T-helper 1 cell treated with Interleukin-12 subunit alpha and Interleukin-12 subunit beta and Interleukin-4 antibody, amounts not matched to agents 30 ng/mL and 1 ng/mL, for 36 hours (primary cell): ENCODE data around the gene AAR2. TPM values are rescaled to one million over a fixed set of nuclear protein-coding genes. Genes with fewer than 3 reads are reported as not detected.

Source experiments
- intact Hi-C: fragments of 100-400 bp; cut with micrococcal nuclease; formaldehyde crosslinking; loops from one replicate; pipeline ENCODE4 v1.15.1; 2024
- total RNA-seq: library from RNA; stranded (reverse); gene quantifications from 2 replicates; pipeline ENCODE4 v1.2.3, GENCODE V29; 2022

Gene AAR2, protein sequence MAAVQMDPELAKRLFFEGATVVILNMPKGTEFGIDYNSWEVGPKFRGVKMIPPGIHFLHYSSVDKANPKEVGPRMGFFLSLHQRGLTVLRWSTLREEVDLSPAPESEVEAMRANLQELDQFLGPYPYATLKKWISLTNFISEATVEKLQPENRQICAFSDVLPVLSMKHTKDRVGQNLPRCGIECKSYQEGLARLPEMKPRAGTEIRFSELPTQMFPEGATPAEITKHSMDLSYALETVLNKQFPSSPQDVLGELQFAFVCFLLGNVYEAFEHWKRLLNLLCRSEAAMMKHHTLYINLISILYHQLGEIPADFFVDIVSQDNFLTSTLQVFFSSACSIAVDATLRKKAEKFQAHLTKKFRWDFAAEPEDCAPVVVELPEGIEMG
- 29.1 and 29.3 TPM in 2 replicates for total RNA-seq

DNA sequence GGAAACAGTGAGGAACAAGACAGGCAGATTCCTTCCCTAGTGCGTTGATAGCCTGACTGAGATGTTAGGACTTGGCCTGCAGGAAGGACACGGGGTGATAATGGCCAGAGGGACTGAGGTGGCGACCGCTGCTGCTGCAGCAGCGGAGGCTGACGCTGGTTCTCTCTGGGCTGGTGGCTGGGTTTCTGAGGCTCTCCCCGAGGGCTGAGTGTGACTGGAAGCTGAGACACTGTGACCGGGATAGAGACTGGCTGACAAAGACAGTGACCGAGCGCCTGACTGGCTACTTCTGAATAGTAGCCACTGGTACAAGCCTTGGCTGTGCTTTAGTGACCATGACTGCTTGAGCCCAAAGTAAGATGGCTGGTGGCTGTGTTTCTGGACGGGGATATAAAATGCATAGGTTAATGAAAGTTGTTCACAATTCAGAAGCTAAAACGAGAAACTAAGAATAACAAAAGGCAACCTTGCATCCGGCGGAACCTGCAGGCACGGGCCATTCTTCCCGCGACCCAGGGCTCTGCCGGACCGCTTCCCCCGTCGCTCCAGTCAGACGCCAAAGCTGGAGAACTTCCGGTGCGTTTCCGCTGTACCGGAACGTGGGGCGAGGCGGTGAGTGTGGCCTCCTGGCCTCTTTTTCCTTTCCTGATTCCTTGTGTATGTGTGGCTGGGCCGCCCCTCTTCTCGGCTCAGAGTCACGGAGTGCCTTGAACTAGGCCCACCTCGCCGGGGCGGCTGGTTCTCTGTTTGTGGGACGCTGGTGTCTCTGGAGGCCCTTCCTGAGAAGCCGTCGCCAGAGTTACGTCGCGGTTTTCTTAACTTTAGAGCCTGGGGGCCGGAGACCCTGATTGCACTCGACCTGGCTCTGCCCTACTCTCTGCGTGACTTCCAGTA, at the start of gene AAR2:
AAR2 (plus strand) TSS at position 587 of the 894 bp plus-strand sequence. CDS start 3,391 bp downstream, outside the sequence.
- intact Hi-C loops: loop anchor here (2.0 to 10.0 kb wide), 4 partner anchors 185 to 959 kb away; partner anchors contain the start of genes MMP24OS and TGIF2

DNA sequence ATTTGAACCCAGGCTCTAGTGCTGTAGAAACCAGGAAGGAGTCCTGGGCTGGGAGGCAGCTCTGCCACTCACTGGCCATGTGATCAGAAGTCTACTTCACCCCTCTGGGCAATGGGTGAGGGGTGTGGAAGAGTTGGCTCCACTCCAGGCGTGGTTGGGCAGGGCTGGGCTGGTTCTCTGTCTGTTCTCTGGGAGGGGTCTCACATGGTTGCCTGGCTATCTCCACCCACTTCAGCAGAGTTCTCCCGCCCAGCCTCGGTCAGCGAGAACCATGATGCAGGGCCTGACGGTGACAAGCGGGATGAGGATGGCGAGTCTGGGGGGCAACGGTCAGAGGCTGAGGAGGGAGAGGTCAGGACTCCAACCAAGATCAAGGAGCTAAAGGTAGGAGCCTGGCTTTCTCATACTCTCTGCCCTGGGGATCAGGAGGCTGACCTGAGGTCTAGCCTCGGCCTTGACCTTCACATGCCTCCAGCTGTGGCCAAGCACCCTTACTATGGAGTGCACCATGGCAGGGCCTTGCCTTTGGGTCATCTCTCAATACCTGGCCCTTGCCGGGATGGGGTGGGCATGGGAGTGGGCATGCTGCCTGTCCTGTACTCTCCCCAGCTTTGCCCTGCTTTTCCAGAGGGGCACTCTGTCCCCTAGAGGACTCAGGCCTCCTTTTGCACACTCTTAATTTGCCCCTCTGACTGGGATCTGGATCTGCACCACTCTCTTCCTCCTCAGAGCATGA, 42.1 kb upstream of the AAR2 start:
- intact Hi-C loops: no loop called here

DNA sequence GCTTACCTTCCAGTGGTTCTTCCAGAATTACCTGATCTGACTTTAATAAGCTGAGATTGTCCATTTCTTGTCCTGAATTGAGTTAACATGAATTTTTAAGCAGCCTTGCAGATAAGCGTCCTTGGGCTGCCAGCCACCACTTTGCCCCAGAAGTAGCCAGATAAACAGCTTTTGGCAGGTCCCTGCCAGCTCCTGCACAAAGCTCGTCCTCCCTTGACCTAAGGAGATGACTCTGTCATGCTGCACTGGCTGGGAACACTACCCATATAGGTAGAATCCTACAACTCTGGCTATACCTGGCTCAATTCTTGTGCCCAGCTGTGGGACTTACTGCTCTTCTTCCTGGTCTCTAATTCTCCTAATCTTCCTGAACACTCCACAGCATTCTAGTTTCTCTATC, 39.6 kb upstream of the AAR2 start:
- intact Hi-C loops: no loop called here

GRCh38 chr20:36197271-36197670, 39.0 kb upstream of the AAR2 start:
- intact Hi-C loops: no loop called here

DNA sequence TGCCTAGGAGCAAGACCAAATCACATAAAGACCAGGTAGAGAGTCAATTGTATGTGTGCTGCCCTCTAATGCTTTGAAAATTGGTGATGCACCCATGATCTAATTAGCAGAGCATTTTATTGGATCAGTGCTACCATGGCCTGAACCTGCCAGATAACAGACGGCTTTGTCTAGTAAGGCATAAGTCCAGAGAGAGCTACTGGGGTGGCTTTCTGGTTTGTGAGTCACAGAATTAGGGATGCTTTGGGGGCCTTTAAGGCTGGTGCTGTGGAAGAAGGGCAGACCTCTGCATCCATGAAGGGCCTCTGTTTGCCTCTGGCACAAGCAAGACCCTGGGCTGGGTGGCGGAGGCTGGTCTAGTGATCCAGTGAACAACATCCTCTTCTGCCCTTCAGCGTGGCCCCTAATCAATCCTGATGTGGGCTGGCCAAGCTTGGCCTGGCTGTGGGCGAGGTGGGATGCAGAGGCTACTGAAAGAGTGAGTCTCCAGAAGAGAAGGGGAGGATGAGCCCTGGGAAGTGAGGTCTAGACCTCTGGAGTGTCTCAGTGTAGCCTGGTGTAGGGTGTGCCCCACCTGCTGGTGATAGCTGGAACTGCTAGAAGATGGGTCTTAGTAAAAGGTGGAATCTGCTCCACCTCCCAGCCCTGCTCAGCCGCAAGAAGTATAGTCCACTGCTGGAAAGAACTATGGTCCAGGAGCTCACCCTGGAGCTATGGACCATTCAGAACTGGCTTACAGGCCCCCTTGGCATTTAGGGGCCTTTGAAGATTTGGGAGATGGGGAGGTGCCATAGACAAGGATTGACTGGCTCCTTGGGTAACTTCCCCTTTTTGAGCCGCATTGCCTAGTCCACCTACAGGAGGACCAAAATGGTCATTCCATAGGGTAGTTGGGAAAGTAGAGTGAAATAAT, 36.7 kb upstream of the AAR2 start:
- intact Hi-C loops: loop anchor here (1.0 kb wide), 3 partner anchors 43 to 406 kb away; partner anchors contain the start of gene RAB5IF

DNA sequence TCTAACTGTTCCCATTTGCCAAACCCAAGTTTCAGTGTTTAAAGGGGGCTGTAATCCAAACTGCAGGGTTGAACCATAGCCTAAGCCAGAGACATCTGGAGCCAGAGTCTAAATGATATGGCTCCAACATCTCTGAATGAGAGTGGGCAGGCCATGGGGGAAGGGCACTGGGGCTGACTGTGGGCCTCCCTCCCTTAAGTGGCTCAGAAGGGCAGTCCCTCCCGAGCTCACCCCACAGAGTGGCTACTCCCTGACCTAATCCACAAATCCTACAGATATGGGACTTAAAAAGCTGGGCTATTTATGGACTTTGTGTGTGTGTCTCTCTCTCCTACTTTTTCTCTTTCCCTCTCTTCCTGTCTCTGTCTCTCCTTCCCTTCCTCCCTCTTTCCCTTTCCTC, 35.8 kb upstream of the AAR2 start:
- intact Hi-C loops: no loop called here

DNA sequence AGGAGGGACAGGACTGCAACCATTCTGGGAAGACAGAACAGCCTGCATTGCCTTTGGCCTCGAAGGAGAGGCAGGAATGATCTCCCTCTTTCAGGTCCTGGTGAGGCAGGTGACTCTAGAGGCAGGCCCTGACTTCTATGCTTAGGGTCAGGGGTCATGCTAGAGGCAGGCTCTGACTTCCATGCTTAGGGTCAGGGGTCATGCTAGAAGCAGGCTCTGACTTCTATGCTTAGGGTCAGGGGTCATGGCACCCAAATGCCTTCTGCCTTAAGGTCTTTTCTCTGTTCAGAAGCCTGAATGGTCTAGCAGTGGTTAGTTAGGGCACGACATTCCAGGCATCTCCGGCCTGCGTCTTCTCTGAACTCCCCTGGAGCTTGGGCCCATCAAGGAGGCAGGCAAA, 35.1 kb upstream of the AAR2 start:
- intact Hi-C loops: no loop called here

DNA sequence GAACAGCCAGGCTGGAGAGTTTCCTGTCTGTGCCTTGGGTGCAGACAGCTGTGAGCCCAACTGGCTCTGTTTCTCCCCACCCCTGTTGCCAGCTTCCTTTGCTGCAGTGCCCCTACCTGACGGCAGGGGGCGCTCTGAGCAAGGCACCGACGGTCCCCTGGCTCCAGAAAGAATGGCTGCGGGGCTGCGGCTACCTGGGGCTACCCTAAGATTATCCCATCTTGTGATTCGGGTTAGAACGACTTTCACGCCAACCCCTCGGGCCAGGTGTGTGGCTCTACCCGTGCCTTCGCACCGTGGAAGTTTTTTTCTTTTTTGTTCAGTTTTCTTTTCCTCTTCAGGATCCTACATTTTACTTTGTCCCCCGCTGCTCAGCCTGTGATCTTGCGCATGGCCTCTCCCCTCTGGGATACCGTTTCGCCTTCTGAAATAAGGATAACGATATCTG, 33.4 kb upstream of the AAR2 start:
- intact Hi-C loops: loop anchor here (1.0 to 2.0 kb wide), 3 partner anchors 236 to 552 kb away; no protein-coding TSS in a partner anchor

DNA sequence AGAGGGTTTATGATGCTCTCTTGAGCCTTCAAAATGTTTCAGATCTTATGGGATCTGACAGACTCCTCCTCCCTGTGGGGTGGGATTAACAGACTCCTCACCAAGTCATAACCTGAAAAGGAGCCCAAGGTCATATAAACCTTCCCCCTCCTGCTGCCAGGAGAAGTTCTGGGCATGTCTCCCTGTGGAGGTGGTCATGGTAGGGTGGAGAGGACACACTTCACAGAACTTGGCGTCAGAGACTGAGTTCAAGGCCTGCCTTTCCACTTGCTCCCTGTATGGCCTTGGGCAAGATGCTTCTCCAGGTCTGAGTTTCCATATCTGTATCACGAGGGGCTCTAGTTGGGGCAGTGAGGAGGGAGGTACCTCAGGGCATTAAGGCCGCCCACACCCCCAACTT, 32.4 kb upstream of the AAR2 start:
- intact Hi-C loops: loop anchor here (1.0 to 2.0 kb wide), 3 partner anchors 235 to 551 kb away; no protein-coding TSS in a partner anchor

DNA sequence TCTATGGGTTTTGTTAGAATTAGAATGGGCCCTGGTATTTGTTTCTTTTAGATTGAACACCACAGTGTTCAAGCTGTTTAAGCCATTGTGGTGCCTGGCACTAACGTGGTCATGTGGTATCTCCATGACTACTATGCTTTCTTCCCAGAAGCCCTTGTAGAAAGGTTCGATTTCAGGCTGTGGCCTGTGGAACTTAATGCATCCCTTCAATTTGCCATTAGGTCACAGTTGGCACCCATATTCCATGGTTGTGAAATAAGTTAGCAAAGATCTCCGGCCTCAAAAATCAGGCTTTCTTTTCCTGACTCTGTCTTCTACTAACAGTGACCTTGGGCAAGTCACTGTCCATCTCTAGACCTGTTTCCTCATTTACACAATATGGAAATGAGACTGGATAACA, 31.3 kb upstream of the AAR2 start:
- intact Hi-C loops: no loop called here

GRCh38 chr20:36206068-36206467, 30.2 kb upstream of the AAR2 start:
- intact Hi-C loops: no loop called here

GRCh38 chr20:36206641-36207040, 29.6 kb upstream of the AAR2 start:
- intact Hi-C loops: no loop called here

GRCh38 chr20:36207602-36208001, 28.7 kb upstream of the AAR2 start:
- intact Hi-C loops: no loop called here

GRCh38 chr20:36208257-36208656, 28.0 kb upstream of the AAR2 start:
- intact Hi-C loops: no loop called here

DNA sequence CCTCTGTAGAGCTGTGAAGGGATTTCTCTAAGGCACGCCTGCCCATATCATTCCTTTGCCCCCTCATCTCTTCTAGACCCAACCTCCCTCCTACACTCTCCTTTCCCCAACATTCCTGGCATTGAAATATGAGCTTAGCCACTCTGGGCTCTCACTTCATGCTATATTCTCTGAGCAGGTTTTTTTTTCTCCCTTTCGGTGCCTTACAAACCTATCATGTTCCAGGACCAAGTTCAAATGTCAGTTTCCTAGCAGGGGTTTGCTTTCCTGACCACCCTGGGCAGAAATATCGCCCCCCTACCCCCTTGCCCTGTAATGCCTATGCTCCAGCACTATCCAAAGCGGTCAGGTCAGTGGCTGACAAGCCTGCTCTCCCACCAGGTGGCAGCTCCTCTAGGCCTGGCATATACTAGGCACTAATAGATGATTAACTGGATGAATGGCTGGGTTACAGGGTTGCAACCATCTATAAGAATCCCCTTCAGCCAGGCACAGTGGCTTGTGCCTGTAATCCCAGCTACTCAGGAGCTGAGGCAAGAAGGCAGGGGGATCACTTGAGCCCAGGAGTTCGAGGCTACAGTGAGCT, 25.7 kb upstream of the AAR2 start:
- intact Hi-C loops: no loop called here

DNA sequence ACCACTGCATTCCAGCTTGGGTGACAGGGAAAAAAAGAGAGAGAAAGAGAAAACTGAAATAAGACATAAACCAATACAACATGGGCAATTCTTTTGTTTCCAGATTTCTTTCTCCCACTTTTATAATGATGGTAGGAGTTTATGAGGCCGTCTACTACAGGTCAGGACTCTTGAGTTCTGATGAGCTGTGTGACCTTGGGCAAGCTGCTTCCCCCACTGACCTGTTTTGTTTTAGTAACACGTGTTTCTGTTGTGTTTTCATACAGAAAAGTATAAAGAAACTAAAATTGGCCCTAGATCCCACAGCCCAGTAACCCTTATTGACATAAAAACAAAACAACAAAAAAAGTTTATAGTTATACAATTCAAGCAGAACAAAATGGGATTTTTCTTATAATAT, 22.9 kb upstream of the AAR2 start:
- intact Hi-C loops: no loop called here

GRCh38 chr20:36214684-36215256, 21.5 kb upstream of the AAR2 start:
- intact Hi-C loops: loop anchor here (1.0 kb wide), 1 partner anchor 225 kb away; no protein-coding TSS in a partner anchor

DNA sequence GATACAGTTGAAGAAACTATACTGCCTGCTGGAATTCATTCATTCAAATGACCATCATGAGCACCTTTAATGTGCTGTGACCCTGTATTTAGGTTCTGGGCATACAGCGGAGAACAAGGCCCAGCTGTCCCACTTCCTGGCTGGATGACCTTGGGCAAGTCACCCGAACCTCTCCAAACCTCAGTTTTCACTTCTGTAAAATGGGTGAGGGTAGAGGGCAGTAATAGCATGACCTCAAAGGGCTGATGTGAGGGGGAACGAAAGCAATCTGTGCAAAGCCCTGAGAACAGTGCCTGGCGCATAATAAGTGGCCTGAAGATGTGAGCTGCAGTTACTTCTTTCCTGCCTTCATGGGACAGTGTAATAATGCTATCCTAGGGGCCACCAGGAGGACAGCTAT, 20.5 kb upstream of the AAR2 start:
- intact Hi-C loops: no loop called here

DNA sequence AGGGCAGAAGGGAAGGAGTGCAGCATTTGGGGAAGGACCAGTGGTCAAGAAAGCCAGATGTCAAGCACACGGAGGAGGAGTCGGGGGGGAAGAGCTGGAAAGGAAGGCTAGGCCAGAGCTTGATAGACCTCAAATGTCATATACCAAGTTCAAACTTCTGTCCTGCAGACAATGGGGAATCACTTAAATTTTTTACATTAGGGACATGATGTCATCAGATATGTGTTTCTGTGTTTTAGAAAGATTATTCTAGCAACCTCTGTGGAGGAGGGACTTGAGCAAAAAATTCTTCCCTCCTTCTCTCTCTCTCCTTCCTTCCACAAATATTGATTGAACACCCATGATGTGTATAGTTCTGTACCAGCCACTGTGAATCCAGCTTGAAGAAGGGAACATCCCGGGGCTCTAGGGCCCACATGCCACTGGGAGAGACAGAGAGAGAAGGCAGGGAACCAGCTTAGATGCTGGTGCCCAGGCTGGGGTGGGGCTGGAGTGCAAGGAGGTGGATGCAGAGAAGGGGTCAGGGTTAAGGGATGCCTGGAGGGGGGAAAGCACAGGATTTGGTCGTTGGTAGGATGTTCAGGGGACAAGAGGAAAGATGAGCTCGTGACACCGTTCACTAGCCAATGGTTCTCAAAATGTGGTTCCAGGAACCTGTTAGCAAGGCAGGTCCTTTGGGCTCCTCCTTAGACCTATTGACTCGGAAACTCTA, 19.8 kb upstream of the AAR2 start:
- intact Hi-C loops: no loop called here
